Nephron (organoid): ENCODE results near the gene SCYGR4.

ENCODE experiments used
- H3K27ac Mint-ChIP-seq, 3 experiments: 2 replicates each; pipeline ENCODE4 v1.8.0; 2020; ENCODE audit warnings: mixed read lengths in 3 of 3, mild to moderate bottlenecking in 2 of 3, moderate library complexity in 1 of 3
- H3K27me3 Mint-ChIP-seq: 2 replicates; pipeline ENCODE4 v1.8.0; 2021; ENCODE audit warnings: low read depth, mild to moderate bottlenecking, moderate library complexity, mixed read lengths
- H3K36me3 Mint-ChIP-seq: 2 replicates; pipeline ENCODE4 v1.8.0; 2020; ENCODE audit warnings: low read depth, mixed read lengths
- H3K4me1 Mint-ChIP-seq: 2 replicates; pipeline ENCODE4 v1.8.0; 2020; ENCODE audit warnings: mixed read lengths
- H3K4me3 Mint-ChIP-seq, 3 experiments: 2 replicates each; pipeline ENCODE4 v1.8.0; 2020; ENCODE audit warnings: mild to moderate bottlenecking in 3 of 3, mixed read lengths in 3 of 3, moderate library complexity in 2 of 3
- H3K9me3 Mint-ChIP-seq: 2 replicates; pipeline ENCODE4 v1.8.0; 2020; ENCODE audit warnings: mixed read lengths
- CTCF ChIP-seq, 3 experiments: fragments of 200-600 bp; sonication (generic); IDR thresholded peaks; one replicate each; pipeline ENCODE4 v1.5.0; 2021; ENCODE audit warnings: antibody characterized with exemption in 3 of 3; ENCODE audit not compliant: unreplicated experiment in 3 of 3

The SCYGR4 gene

GRCh38 chr2:227629435-227629834 lies 12.1 kb downstream of the SCYGR4 start:
- no peak for TF ChIP-seq CTCF (IDR thresholded peaks at IDR 0.05; ENCODE audit: unreplicated experiment in 3 of 3)
- no peak overlapping the region for H3K27ac Mint-ChIP-seq
- no peaks in the 10 kb centered on the region for H3K27me3 Mint-ChIP-seq
- H3K4me1 Mint-ChIP-seq, result no peaks in the 10 kb centered on the region
- H3K4me3 Mint-ChIP-seq, result no peak overlapping the region
- H3K9me3 Mint-ChIP-seq, result no peaks in the 10 kb centered on the region
- no peaks in the 10 kb centered on the region for H3K36me3 Mint-ChIP-seq

- no peak overlapping the region for H3K27ac Mint-ChIP-seq
- H3K4me3 Mint-ChIP-seq, result no peak overlapping the region
- H3K27me3 Mint-ChIP-seq, result no peaks in the 10 kb centered on the region
- no peaks in the 10 kb centered on the region for H3K4me1 Mint-ChIP-seq
- TF ChIP-seq CTCF (IDR thresholded peaks at IDR 0.05; ENCODE audit: unreplicated experiment in 3 of 3), result no peak
- no peaks in the 10 kb centered on the region for H3K9me3 Mint-ChIP-seq
- H3K36me3 Mint-ChIP-seq, result no peaks in the 10 kb centered on the region
Observed at GRCh38 chr2:227630322-227630721, 13.0 kb downstream of the SCYGR4 start.

GRCh38 chr2:227632827-227633226 lies 15.5 kb downstream of the SCYGR4 start:
- no peak overlapping the region for H3K27ac Mint-ChIP-seq
- H3K4me3 Mint-ChIP-seq, result no peak overlapping the region
- no peaks in the 10 kb centered on the region for H3K4me1 Mint-ChIP-seq
- H3K36me3 Mint-ChIP-seq, result no peaks in the 10 kb centered on the region
- H3K27me3 Mint-ChIP-seq, result no peaks in the 10 kb centered on the region
- no peaks in the 10 kb centered on the region for H3K9me3 Mint-ChIP-seq
- TF ChIP-seq CTCF (IDR thresholded peaks at IDR 0.05; ENCODE audit: unreplicated experiment in 3 of 3), result no peak

- no peaks in the 10 kb centered on the region for H3K9me3 Mint-ChIP-seq
- H3K27ac Mint-ChIP-seq, result no peak overlapping the region
- no peaks in the 10 kb centered on the region for H3K36me3 Mint-ChIP-seq
- no peaks in the 10 kb centered on the region for H3K4me1 Mint-ChIP-seq
- no peak for TF ChIP-seq CTCF (IDR thresholded peaks at IDR 0.05; ENCODE audit: unreplicated experiment in 3 of 3)
- H3K27me3 Mint-ChIP-seq, result no peaks in the 10 kb centered on the region
- H3K4me3 Mint-ChIP-seq, result no peak overlapping the region
Observed at GRCh38 chr2:227634201-227634600, 16.9 kb downstream of the SCYGR4 start.

- TF ChIP-seq CTCF (IDR thresholded peaks at IDR 0.05; ENCODE audit: unreplicated experiment in 3 of 3), result no peak
- no peaks in the 10 kb centered on the region for H3K36me3 Mint-ChIP-seq
- H3K27me3 Mint-ChIP-seq, result no peaks in the 10 kb centered on the region
- no peaks in the 10 kb centered on the region for H3K4me1 Mint-ChIP-seq
- H3K27ac Mint-ChIP-seq, result peak overlapping the region in 1 of 3 experiments; percentile 36
- H3K4me3 Mint-ChIP-seq, result no peak overlapping the region
- H3K9me3 Mint-ChIP-seq, result no peaks in the 10 kb centered on the region
Observed at GRCh38 chr2:227642656-227643055, 25.4 kb downstream of the SCYGR4 start.

- no peak for TF ChIP-seq CTCF (IDR thresholded peaks at IDR 0.05; ENCODE audit: unreplicated experiment in 3 of 3)
- Mint-ChIP-seq H3K4me1 (no peaks in the 10 kb centered on the region), H3K27me3 (no peaks in the 10 kb centered on the region), H3K27ac (no peak overlapping the region), H3K4me3 (no peak overlapping the region), H3K36me3 (no peaks in the 10 kb centered on the region), H3K9me3 (no peaks in the 10 kb centered on the region)
Observed at GRCh38 chr2:227643990-227644551, 26.8 kb downstream of the SCYGR4 start.
